SU-DHL-6 (cell line): ENCODE results near the gene PPM1N.
A peak's percentile ranks its signal among the peaks of the same experiment; 100 is the strongest.

Experiments
- H2AFZ ChIP-seq: fragments of 200-600 bp; sonication (generic); 2 replicates; pipeline ENCODE4 v1.6.1; 2014; ENCODE audit warnings: low read depth, mild to moderate bottlenecking, moderate library complexity, mixed read lengths, antibody characterized with exemption, low read length; ENCODE audit not compliant: severe bottlenecking
- H3F3A ChIP-seq: fragments of 200-600 bp; shearing (Covaris generic); 2 replicates; pipeline ENCODE4 v1.6.0; 2016; ENCODE audit warnings: antibody characterized with exemption, mild to moderate bottlenecking; ENCODE audit not compliant: insufficient read depth
- H3K27ac ChIP-seq: fragments of 200-600 bp; sonication (generic); 2 replicates; pipeline ENCODE4 v1.5.1; 2016; ENCODE audit warnings: low read depth, mild to moderate bottlenecking, low read length, moderate library complexity, mixed read lengths
- H3K27me3 ChIP-seq: fragments of 200-600 bp; sonication (generic), shearing (Covaris generic); 2 replicates; pipeline ENCODE4 v1.6.0; 2014; ENCODE audit warnings: mild to moderate bottlenecking, low read length
- H3K36me3 ChIP-seq: fragments of 200-600 bp; sonication (generic); 2 replicates; pipeline ENCODE4 v1.6.1; 2014; ENCODE audit warnings: mild to moderate bottlenecking, low read length, mixed read lengths
- H3K4me2 ChIP-seq: fragments of 300-600, 200-600 bp; shearing (Covaris generic), sonication (generic); 2 replicates; pipeline ENCODE4 v1.6.0; 2014; ENCODE audit warnings: low read length, low read depth, mild to moderate bottlenecking; ENCODE audit not compliant: poor library complexity, severe bottlenecking
- H3K4me3 ChIP-seq: fragments of 200-600 bp; sonication (generic); 2 replicates; pipeline ENCODE4 v1.5.1; 2014; ENCODE audit warnings: antibody characterized with exemption, low read length, mild to moderate bottlenecking, mixed read lengths; ENCODE audit not compliant: insufficient read depth, poor library complexity, severe bottlenecking
- H3K79me2 ChIP-seq: fragments of 200-600 bp; sonication (generic); 2 replicates; pipeline ENCODE4 v1.6.1; 2014; ENCODE audit warnings: mild to moderate bottlenecking, low read length, moderate library complexity; ENCODE audit not compliant: insufficient read depth
- H3K9ac ChIP-seq: fragments of 200-600 bp; sonication (generic); 2 replicates; pipeline ENCODE4 v1.7.0; 2014; ENCODE audit warnings: mild to moderate bottlenecking, low read length
- H3K9me2 ChIP-seq: fragments of 200-600 bp; sonication (generic); replicated peaks from 2 replicates; pipeline ENCODE4 v1.6.1; 2014; ENCODE audit warnings: low read length; ENCODE audit not compliant: insufficient read depth
- H3K9me3 ChIP-seq: fragments of 200-600 bp; sonication (generic); 2 replicates; pipeline ENCODE4 v1.6.1; 2014; ENCODE audit warnings: low read length, mixed read lengths; ENCODE audit not compliant: insufficient read depth
- H4K20me1 ChIP-seq: fragments of 200-600 bp; sonication (generic); 2 replicates; pipeline ENCODE4 v1.6.1; 2014; ENCODE audit warnings: low read depth, mild to moderate bottlenecking, antibody characterized with exemption, low read length, moderate library complexity, mixed read lengths
- CTCF ChIP-seq: fragments of 200-600 bp; sonication (generic); IDR thresholded peaks from one replicate; pipeline ENCODE4 v1.5.1; 2017; ENCODE audit warnings: antibody characterized with exemption, mild to moderate bottlenecking, low read length, moderate library complexity; ENCODE audit not compliant: insufficient read depth, poor library complexity, severe bottlenecking
- EZH2phosphoT487 ChIP-seq: fragments of 200-600 bp; sonication (generic), shearing (Covaris generic); conservative IDR thresholded peaks from 2 replicates; pipeline ENCODE4 v1.6.1; 2018; ENCODE audit warnings: mild to moderate bottlenecking, antibody characterized with exemption, low read length, moderate library complexity, mixed read lengths

Gene PPM1N

GRCh38 chr19:45484273-45484945, 13.8 kb upstream of the PPM1N start:
- Histone ChIP-seq H3K27me3 (no peaks in the 10 kb centered on the region), H3K36me3 (no peaks in the 10 kb centered on the region), H2AFZ (no peak overlapping the region), H3K27ac (no peak overlapping the region), H3K4me2 (no peak overlapping the region), H4K20me1 (no peaks in the 10 kb centered on the region), H3K9ac (no peak overlapping the region), H3K9me3 (no peaks in the 10 kb centered on the region), H3F3A (no peaks in the 10 kb centered on the region), H3K9me2 (no peaks in the 10 kb centered on the region), H3K79me2 (no peaks in the 10 kb centered on the region), H3K4me3 (no peak overlapping the region)
- no peak for TF ChIP-seq CTCF
- TF ChIP-seq EZH2phosphoT487 = no peak

- peak overlapping the region; percentile 64 for H3K9ac ChIP-seq
- H3F3A ChIP-seq = no peaks in the 10 kb centered on the region
- no peaks in the 10 kb centered on the region for H3K27me3 ChIP-seq
- peak overlapping the region; percentile 98 for H2AFZ ChIP-seq
- peak overlapping the region; percentile 67 for H3K4me3 ChIP-seq
- H4K20me1 ChIP-seq = no peaks in the 10 kb centered on the region
- TF ChIP-seq EZH2phosphoT487 (no peak), CTCF (peak; percentile 83)
- H3K4me2 ChIP-seq = peak overlapping the region; percentile 84
- no peaks in the 10 kb centered on the region for H3K9me2 ChIP-seq
- no peaks in the 10 kb centered on the region for H3K36me3 ChIP-seq
- no peaks in the 10 kb centered on the region for H3K9me3 ChIP-seq
- H3K79me2 ChIP-seq = no peaks in the 10 kb centered on the region
- no peak overlapping the region for H3K27ac ChIP-seq
Measured at GRCh38 chr19:45485305-45486077, 12.8 kb upstream of the PPM1N start.

- Histone ChIP-seq H3K27me3 (no peaks in the 10 kb centered on the region), H3K4me2 (no peak overlapping the region)
Measured at GRCh38 chr19:45488708-45489107, 9.5 kb upstream of the PPM1N start.

More at GRCh38 chr19:45488708-45489107, 9.5 kb upstream of the PPM1N start:
- TF ChIP-seq EZH2phosphoT487 = no peak
- no peak for TF ChIP-seq CTCF
- no peak overlapping the region for H3K27ac ChIP-seq
- no peak overlapping the region for H3K4me3 ChIP-seq
- no peaks in the 10 kb centered on the region for H3K79me2 ChIP-seq
- no peaks in the 10 kb centered on the region for H3K9me2 ChIP-seq
- no peaks in the 10 kb centered on the region for H3K36me3 ChIP-seq
- H4K20me1 ChIP-seq = no peaks in the 10 kb centered on the region
- no peaks in the 10 kb centered on the region for H3K9me3 ChIP-seq
- H3K9ac ChIP-seq = no peak overlapping the region
- no peaks in the 10 kb centered on the region for H3F3A ChIP-seq
- H2AFZ ChIP-seq = no peak overlapping the region
